ENCODE data around the gene MAPK8IP3.

DNA sequence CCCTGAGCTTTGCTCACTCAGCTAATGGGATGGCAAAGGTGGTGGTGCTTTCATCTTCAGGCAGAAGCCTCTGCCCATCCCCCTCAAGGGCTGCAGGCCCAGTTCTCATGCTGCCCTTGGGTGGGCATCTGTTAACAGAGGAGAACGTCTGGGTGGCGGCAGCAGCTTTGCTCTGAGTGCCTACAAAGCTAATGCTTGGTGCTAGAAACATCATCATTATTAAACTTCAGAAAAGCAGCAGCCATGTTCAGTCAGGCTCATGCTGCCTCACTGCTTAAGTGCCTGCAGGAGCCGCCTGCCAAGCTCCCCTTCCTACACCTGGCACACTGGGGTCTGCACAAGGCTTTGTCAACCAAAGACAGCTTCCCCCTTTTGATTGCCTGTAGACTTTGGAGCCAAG, 5.7 kb upstream of the MAPK8IP3 start:
- TF ChIP-seq, protein P1, sequence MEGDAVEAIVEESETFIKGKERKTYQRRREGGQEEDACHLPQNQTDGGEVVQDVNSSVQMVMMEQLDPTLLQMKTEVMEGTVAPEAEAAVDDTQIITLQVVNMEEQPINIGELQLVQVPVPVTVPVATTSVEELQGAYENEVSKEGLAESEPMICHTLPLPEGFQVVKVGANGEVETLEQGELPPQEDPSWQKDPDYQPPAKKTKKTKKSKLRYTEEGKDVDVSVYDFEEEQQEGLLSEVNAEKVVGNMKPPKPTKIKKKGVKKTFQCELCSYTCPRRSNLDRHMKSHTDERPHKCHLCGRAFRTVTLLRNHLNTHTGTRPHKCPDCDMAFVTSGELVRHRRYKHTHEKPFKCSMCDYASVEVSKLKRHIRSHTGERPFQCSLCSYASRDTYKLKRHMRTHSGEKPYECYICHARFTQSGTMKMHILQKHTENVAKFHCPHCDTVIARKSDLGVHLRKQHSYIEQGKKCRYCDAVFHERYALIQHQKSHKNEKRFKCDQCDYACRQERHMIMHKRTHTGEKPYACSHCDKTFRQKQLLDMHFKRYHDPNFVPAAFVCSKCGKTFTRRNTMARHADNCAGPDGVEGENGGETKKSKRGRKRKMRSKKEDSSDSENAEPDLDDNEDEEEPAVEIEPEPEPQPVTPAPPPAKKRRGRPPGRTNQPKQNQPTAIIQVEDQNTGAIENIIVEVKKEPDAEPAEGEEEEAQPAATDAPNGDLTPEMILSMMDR (IDR thresholded peaks at IDR 0.05) = no peak
- TF ChIP-seq ZFX (IDR thresholded peaks at IDR 0.05; ENCODE audit: borderline replicate concordance) = no peak

All from 22Rv1 (cell line).